SU-DHL-6 (cell line): ENCODE data around the gene ZNF579.

ENCODE experiments used
- H2AFZ ChIP-seq: fragments of 200-600 bp; sonication (generic); 2 replicates; pipeline ENCODE4 v1.6.1; 2014; ENCODE audit warnings: low read depth, mild to moderate bottlenecking, moderate library complexity, mixed read lengths, antibody characterized with exemption, low read length; ENCODE audit not compliant: severe bottlenecking
- H3F3A ChIP-seq: fragments of 200-600 bp; shearing (Covaris generic); 2 replicates; pipeline ENCODE4 v1.6.0; 2016; ENCODE audit warnings: antibody characterized with exemption, mild to moderate bottlenecking; ENCODE audit not compliant: insufficient read depth
- H3K27ac ChIP-seq: fragments of 200-600 bp; sonication (generic); 2 replicates; pipeline ENCODE4 v1.5.1; 2016; ENCODE audit warnings: low read depth, mild to moderate bottlenecking, low read length, moderate library complexity, mixed read lengths
- H3K27me3 ChIP-seq: fragments of 200-600 bp; sonication (generic), shearing (Covaris generic); 2 replicates; pipeline ENCODE4 v1.6.0; 2014; ENCODE audit warnings: mild to moderate bottlenecking, low read length
- H3K36me3 ChIP-seq: fragments of 200-600 bp; sonication (generic); 2 replicates; pipeline ENCODE4 v1.6.1; 2014; ENCODE audit warnings: mild to moderate bottlenecking, low read length, mixed read lengths
- H3K4me2 ChIP-seq: fragments of 300-600, 200-600 bp; shearing (Covaris generic), sonication (generic); 2 replicates; pipeline ENCODE4 v1.6.0; 2014; ENCODE audit warnings: low read length, low read depth, mild to moderate bottlenecking; ENCODE audit not compliant: poor library complexity, severe bottlenecking
- H3K4me3 ChIP-seq: fragments of 200-600 bp; sonication (generic); 2 replicates; pipeline ENCODE4 v1.5.1; 2014; ENCODE audit warnings: antibody characterized with exemption, low read length, mild to moderate bottlenecking, mixed read lengths; ENCODE audit not compliant: insufficient read depth, poor library complexity, severe bottlenecking
- H3K79me2 ChIP-seq: fragments of 200-600 bp; sonication (generic); 2 replicates; pipeline ENCODE4 v1.6.1; 2014; ENCODE audit warnings: mild to moderate bottlenecking, low read length, moderate library complexity; ENCODE audit not compliant: insufficient read depth
- H3K9ac ChIP-seq: fragments of 200-600 bp; sonication (generic); 2 replicates; pipeline ENCODE4 v1.7.0; 2014; ENCODE audit warnings: mild to moderate bottlenecking, low read length
- H3K9me2 ChIP-seq: fragments of 200-600 bp; sonication (generic); replicated peaks from 2 replicates; pipeline ENCODE4 v1.6.1; 2014; ENCODE audit warnings: low read length; ENCODE audit not compliant: insufficient read depth
- H3K9me3 ChIP-seq: fragments of 200-600 bp; sonication (generic); 2 replicates; pipeline ENCODE4 v1.6.1; 2014; ENCODE audit warnings: low read length, mixed read lengths; ENCODE audit not compliant: insufficient read depth
- H4K20me1 ChIP-seq: fragments of 200-600 bp; sonication (generic); 2 replicates; pipeline ENCODE4 v1.6.1; 2014; ENCODE audit warnings: low read depth, mild to moderate bottlenecking, antibody characterized with exemption, low read length, moderate library complexity, mixed read lengths
- EZH2phosphoT487 ChIP-seq: fragments of 200-600 bp; sonication (generic), shearing (Covaris generic); conservative IDR thresholded peaks from 2 replicates; pipeline ENCODE4 v1.6.1; 2018; ENCODE audit warnings: mild to moderate bottlenecking, antibody characterized with exemption, low read length, moderate library complexity, mixed read lengths
- TF ChIP-seq, protein P1 (sequence below): fragments of 200-600 bp; sonication (generic); IDR thresholded peaks from one replicate; pipeline ENCODE4 v1.5.1; 2017; ENCODE audit warnings: antibody characterized with exemption, mild to moderate bottlenecking, low read length, moderate library complexity; ENCODE audit not compliant: insufficient read depth, poor library complexity, severe bottlenecking

ZNF579 gene

DNA sequence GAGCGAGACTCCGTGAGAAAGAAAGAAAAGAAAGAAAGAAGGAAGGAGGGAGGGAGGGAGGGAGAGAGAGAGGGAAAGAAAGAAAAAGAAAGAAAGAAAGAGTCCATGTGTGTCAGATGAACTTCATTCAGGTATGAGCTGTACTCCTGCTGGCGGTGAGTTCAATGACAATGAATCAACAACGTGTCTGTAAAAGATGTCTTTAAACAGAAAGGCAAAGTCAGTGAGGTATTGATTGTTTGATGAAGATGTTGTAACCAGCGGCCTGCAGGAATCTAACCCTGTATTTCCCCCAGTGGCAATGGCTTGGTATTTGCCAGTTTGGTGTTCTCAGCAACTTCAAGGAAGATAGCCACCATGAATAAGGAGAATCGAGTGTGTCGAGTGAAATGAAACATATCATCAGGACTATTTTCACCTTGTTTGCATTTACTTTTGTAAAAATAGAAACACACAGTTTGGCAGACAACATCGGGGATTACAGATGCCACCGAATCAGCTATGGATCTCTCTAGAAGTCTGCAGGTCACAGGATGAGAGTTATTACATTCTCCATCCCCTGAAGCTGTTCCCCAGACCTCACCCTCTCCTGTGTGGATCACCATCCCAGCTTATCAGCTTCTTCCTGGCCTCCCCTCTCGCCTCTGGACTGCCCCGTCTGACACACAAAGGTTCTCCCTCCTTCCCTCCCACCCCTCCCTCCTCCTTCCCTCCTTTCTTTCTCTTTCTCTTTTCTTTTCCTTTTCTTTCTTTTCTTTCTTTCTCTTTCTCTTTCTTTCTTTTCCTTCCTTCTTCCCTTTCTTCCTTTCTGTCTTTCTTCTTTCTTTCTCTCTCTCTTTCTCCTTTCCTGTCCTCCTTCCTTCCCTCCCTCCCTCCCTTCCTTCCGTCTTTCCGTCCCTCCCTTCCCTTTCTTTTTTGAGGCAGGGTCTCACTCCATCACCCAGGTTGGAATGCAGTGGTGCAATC, 27.1 kb downstream of the ZNF579 start:
- Histone ChIP-seq H3K9ac (no peak overlapping the region), H3K27me3 (no peaks in the 10 kb centered on the region), H3F3A (no peaks in the 10 kb centered on the region), H3K4me3 (no peak overlapping the region), H3K9me3 (no peaks in the 10 kb centered on the region), H3K79me2 (no peaks in the 10 kb centered on the region), H4K20me1 (no peaks in the 10 kb centered on the region), H3K27ac (no peak overlapping the region), H3K36me3 (no peaks in the 10 kb centered on the region), H3K4me2 (no peak overlapping the region), H2AFZ (no peak overlapping the region), H3K9me2 (no peaks in the 10 kb centered on the region)
- no peak for TF ChIP-seq EZH2phosphoT487
- TF ChIP-seq, protein P1, sequence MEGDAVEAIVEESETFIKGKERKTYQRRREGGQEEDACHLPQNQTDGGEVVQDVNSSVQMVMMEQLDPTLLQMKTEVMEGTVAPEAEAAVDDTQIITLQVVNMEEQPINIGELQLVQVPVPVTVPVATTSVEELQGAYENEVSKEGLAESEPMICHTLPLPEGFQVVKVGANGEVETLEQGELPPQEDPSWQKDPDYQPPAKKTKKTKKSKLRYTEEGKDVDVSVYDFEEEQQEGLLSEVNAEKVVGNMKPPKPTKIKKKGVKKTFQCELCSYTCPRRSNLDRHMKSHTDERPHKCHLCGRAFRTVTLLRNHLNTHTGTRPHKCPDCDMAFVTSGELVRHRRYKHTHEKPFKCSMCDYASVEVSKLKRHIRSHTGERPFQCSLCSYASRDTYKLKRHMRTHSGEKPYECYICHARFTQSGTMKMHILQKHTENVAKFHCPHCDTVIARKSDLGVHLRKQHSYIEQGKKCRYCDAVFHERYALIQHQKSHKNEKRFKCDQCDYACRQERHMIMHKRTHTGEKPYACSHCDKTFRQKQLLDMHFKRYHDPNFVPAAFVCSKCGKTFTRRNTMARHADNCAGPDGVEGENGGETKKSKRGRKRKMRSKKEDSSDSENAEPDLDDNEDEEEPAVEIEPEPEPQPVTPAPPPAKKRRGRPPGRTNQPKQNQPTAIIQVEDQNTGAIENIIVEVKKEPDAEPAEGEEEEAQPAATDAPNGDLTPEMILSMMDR = no peak

DNA sequence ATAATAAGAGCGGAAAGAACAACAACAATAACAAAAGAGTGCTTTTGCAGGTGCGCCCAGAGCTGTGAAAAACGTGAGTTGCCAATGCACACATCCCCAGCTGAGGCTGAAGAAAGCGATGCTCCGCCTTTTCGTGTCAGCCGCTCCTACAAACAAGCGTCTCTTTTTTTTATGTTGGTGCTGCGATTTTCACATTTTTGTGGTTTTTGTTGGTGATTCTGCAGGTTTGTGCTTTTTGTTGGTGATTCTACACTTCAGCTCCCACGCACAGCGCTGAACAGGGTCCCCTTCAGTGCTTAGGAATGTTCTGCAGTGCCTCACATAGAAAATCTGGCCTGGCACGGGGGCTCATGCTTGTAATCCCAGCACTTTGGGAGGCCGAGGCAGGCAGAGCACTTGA, 28.0 kb downstream of the ZNF579 start:
- Histone ChIP-seq H3K9ac (no peak overlapping the region), H3K4me3 (no peak overlapping the region), H4K20me1 (no peaks in the 10 kb centered on the region), H3K79me2 (no peaks in the 10 kb centered on the region), H3K27ac (no peak overlapping the region), H3K27me3 (no peaks in the 10 kb centered on the region), H3F3A (no peaks in the 10 kb centered on the region), H3K9me3 (no peaks in the 10 kb centered on the region), H2AFZ (no peak overlapping the region), H3K9me2 (no peaks in the 10 kb centered on the region), H3K36me3 (no peaks in the 10 kb centered on the region), H3K4me2 (no peak overlapping the region)
- TF ChIP-seq, protein P1 = no peak
- TF ChIP-seq EZH2phosphoT487 = no peak

DNA sequence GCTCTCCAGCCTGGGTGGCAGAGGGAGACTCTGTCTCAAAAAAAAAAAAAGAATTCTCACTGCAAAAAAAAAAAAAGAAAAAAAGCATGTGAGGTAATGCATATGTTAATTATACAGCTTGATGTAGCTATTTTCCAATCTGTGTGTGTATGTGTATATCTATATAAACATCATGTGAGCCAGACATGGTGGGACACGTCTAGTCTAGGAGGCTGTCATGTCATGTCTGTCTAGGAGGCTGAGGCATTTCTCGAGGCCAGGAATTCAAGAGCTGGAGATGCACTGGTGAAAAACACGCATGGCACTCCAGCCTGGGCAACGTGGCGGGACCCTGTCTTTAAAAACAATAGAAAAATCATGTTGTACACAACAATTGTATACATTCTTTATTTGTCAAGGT, 28.4 kb downstream of the ZNF579 start:
- no peaks in the 10 kb centered on the region for H3K9me3 ChIP-seq
- H2AFZ ChIP-seq = no peak overlapping the region
- no peaks in the 10 kb centered on the region for H3F3A ChIP-seq
- no peaks in the 10 kb centered on the region for H3K79me2 ChIP-seq
- no peak overlapping the region for H3K4me2 ChIP-seq
- no peaks in the 10 kb centered on the region for H3K27me3 ChIP-seq
- no peak overlapping the region for H3K4me3 ChIP-seq
- no peaks in the 10 kb centered on the region for H3K9me2 ChIP-seq
- no peak for TF ChIP-seq EZH2phosphoT487
- TF ChIP-seq, protein P1 = no peak
- no peak overlapping the region for H3K9ac ChIP-seq
- H3K36me3 ChIP-seq = no peaks in the 10 kb centered on the region
- H4K20me1 ChIP-seq = no peaks in the 10 kb centered on the region
- no peak overlapping the region for H3K27ac ChIP-seq
